ENCODE data around the gene HSPA1L. TPM values are rescaled to one million over a fixed set of nuclear protein-coding genes. Genes with fewer than 3 reads are reported as not detected.

Gene HSPA1L
- polyA plus RNA-seq, 1 donor (not counting 4 experiments of a cell fraction or from before 2014, with no cell fraction given) = 0.60 TPM

DNA sequence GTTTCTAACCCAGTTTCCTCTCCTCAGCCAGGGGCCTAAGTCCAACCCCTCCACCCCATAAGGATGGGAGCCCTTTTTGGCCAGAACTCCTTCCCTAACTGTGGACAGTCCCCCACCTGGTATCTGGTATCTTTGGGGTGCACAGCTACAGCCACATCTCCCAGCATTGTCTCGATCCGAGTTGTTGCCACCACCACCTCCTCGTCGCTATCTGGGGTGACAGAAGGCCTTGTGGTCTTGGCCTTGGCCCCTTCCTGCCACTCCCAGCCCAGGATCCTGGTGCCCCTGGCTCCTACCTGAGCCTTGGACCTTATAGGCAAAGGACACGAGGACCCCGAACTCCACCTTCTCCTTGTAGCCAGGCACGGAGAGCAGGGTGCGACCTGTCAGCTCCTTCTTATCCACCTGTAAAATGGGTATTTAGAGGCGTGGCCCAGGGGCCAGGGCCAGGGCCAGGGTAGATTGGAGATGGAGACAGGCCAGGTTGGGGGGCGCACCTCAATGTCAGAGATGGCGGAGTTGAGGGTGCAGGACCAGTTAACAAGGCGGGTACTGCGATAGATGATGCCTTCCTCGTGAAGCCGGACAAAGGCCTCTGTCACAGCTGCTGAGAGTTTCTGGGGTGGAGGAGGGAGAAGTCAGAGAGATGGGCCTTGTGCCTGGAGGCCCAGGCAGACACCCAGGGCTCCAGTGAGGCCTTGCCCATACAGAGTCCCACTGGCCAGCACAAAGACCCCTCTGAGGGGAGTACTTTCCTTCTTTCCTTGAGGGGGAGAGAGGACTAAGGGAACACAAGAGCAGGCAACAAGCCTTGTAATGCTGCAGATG lies 30.8 kb downstream of the HSPA1L start:
- H3K4me2 ChIP-seq (ENCODE audit: control insufficient read depth, extremely low read depth, insufficient read depth, low read depth, low read length) = no peak overlapping the region
- H3K9ac ChIP-seq (ENCODE audit: control insufficient read depth, extremely low read depth, insufficient read depth, low read length) = no peak overlapping the region
- H4K20me1 ChIP-seq (ENCODE audit: control insufficient read depth, extremely low read depth, insufficient read depth, low read length) = no peaks in the 10 kb centered on the region
- H3K9me3 ChIP-seq (ENCODE audit: control insufficient read depth, low read depth, low read length) = no peaks in the 10 kb centered on the region
- H2AFZ ChIP-seq (ENCODE audit: control insufficient read depth, low read length) = no peak overlapping the region
- no peak overlapping the region for H3K27ac ChIP-seq (ENCODE audit: control insufficient read depth, insufficient read depth, low read length)
- H3K36me3 ChIP-seq (ENCODE audit: control insufficient read depth in 2 of 2, extremely low read depth in 1 of 2, insufficient read depth in 2 of 2, low read length in 2 of 2) = peaks cover 28 to 48% of the 10 kb centered on the region in 2 experiments
- H3K4me3 ChIP-seq (ENCODE audit: control insufficient read depth in 2 of 3, extremely low read depth in 1 of 3, insufficient read depth in 2 of 3, low read depth in 1 of 3, low read length in 3 of 3) = no peak overlapping the region
- H3K79me2 ChIP-seq (ENCODE audit: control insufficient read depth, insufficient read depth, low read length) = peaks cover 2% of the 10 kb centered on the region
- FAIRE-seq (no peak), DNase-seq (ENCODE audit: low read depth, low spot score) (no peak)
- no peak for TF ChIP-seq EZH2 (IDR thresholded peaks at IDR 0.05; ENCODE audit: low read length)
- TF ChIP-seq, protein P1, sequence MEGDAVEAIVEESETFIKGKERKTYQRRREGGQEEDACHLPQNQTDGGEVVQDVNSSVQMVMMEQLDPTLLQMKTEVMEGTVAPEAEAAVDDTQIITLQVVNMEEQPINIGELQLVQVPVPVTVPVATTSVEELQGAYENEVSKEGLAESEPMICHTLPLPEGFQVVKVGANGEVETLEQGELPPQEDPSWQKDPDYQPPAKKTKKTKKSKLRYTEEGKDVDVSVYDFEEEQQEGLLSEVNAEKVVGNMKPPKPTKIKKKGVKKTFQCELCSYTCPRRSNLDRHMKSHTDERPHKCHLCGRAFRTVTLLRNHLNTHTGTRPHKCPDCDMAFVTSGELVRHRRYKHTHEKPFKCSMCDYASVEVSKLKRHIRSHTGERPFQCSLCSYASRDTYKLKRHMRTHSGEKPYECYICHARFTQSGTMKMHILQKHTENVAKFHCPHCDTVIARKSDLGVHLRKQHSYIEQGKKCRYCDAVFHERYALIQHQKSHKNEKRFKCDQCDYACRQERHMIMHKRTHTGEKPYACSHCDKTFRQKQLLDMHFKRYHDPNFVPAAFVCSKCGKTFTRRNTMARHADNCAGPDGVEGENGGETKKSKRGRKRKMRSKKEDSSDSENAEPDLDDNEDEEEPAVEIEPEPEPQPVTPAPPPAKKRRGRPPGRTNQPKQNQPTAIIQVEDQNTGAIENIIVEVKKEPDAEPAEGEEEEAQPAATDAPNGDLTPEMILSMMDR (optimal IDR thresholded peaks at IDR 0.05 in 1 of 3, IDR thresholded peaks at IDR 0.05 in 1 of 3, conservative IDR thresholded peaks at IDR 0.05 in 1 of 3; ENCODE audit: extremely low read depth in 1 of 3, insufficient read depth in 2 of 3, low read length in 3 of 3) = no peak
- no peaks in the 10 kb centered on the region for H3K9me1 ChIP-seq (ENCODE audit: control insufficient read depth, extremely low read depth, insufficient read depth, low read length)
- no peaks in the 10 kb centered on the region for H3K4me1 ChIP-seq (ENCODE audit: control insufficient read depth, extremely low read depth, insufficient read depth, low read length)
- no peaks in the 10 kb centered on the region for H3K27me3 ChIP-seq (ENCODE audit: control insufficient read depth, extremely low read depth, insufficient read depth, low read length)
- dilution Hi-C loops (cut with MboI; ENCODE audit: extremely low pct_ligation_motif_present, low sequenced_read_pairs) = no loop called here

DNA sequence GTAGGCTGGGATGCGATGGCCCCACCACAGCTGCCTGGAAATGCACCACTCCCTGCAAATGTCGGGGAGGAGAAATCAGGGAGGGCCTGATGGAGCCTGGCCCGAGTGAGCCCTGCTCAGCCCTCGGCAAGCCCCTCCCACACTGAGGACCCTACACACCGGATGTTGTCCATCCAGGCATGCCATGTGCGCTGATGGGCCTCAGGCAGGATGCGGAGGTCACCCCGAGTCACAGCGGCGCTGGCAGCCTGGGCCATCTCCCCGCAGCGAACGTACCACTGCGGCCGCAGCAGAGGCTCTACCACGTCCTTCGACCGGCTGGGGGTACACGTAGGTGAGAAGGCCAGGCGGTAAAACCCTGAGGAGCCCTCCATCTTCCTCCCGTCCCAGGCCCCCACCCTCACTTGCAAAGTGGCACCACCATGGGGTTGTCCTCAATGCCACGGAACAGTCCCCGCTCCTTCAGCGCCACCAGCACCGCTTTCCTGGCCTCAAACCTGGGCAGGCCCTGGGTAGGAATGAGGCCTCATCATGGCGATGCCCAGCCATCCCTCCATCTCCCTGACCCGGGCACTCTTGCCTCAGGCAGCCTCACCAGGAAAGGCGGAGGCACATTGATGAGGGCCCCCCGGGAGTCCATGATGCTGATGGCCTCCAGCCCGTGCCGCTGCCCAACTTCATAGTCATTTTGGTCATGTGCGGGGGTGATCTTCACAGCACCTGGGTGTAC lies 32.8 kb downstream of the HSPA1L start:
- Histone ChIP-seq H3K27ac (ENCODE audit: control insufficient read depth, insufficient read depth, low read length) (no peak overlapping the region), H3K4me2 (ENCODE audit: control insufficient read depth, extremely low read depth, insufficient read depth, low read depth, low read length) (no peak overlapping the region), H3K9me1 (ENCODE audit: control insufficient read depth, extremely low read depth, insufficient read depth, low read length) (no peaks in the 10 kb centered on the region), H4K20me1 (ENCODE audit: control insufficient read depth, extremely low read depth, insufficient read depth, low read length) (no peaks in the 10 kb centered on the region), H3K9me3 (ENCODE audit: control insufficient read depth, low read depth, low read length) (no peaks in the 10 kb centered on the region), H3K79me2 (ENCODE audit: control insufficient read depth, insufficient read depth, low read length) (no peaks in the 10 kb centered on the region), H2AFZ (ENCODE audit: control insufficient read depth, low read length) (no peak overlapping the region), H3K4me3 (ENCODE audit: control insufficient read depth in 2 of 3, extremely low read depth in 1 of 3, insufficient read depth in 2 of 3, low read depth in 1 of 3, low read length in 3 of 3) (no peak overlapping the region), H3K4me1 (ENCODE audit: control insufficient read depth, extremely low read depth, insufficient read depth, low read length) (peaks cover 2% of the 10 kb centered on the region), H3K27me3 (ENCODE audit: control insufficient read depth, extremely low read depth, insufficient read depth, low read length) (no peaks in the 10 kb centered on the region), H3K9ac (ENCODE audit: control insufficient read depth, extremely low read depth, insufficient read depth, low read length) (no peak overlapping the region), H3K36me3 (ENCODE audit: control insufficient read depth in 2 of 2, extremely low read depth in 1 of 2, insufficient read depth in 2 of 2, low read length in 2 of 2) (peaks cover 37 to 56% of the 10 kb centered on the region in 2 experiments)
- dilution Hi-C loops (cut with MboI; ENCODE audit: extremely low pct_ligation_motif_present, low sequenced_read_pairs) = no loop called here
- FAIRE-seq (no peak), DNase-seq (ENCODE audit: low read depth, low spot score) (no peak)
- TF ChIP-seq, protein P1 (optimal IDR thresholded peaks at IDR 0.05 in 1 of 3, IDR thresholded peaks at IDR 0.05 in 1 of 3, conservative IDR thresholded peaks at IDR 0.05 in 1 of 3; ENCODE audit: extremely low read depth in 1 of 3, insufficient read depth in 2 of 3, low read length in 3 of 3) = no peak
- no peak for TF ChIP-seq EZH2 (IDR thresholded peaks at IDR 0.05; ENCODE audit: low read length)
